Hepatic stellate cell (primary cell): ENCODE results near the gene B3GALT4.
A peak's percentile ranks its signal among the peaks of the same experiment; 100 is the strongest.
"Not testable (repeated sequence)": the region's sequence is repeated elsewhere in the genome, so short reads cannot be mapped to it uniquely, and the experiment has no call there.

ENCODE experiments used
- DNase-seq: peaks from one replicate; pipeline ENCODE4 v3.0.0; 2011; ENCODE audit warnings: low spot score

Gene B3GALT4

GRCh38 chr6:33272275-33273128 is 4.4 kb upstream of the B3GALT4 start:
- no peak for DNase-seq

- DNase-seq, result no peak
Observed at GRCh38 chr6:33273129-33273923, 3.6 kb upstream of the B3GALT4 start.

GRCh38 chr6:33273924-33274902 is 2.7 kb upstream of the B3GALT4 start:
- DNase-seq, result no peak

- not testable (repeated sequence) for DNase-seq
Observed at GRCh38 chr6:33275795-33276580, 935 bp upstream of the B3GALT4 start.

- DNase-seq, result no peak
Observed at GRCh38 chr6:33276581-33276863, 401 bp upstream of the B3GALT4 start.

- DNase-seq, result no peak
Observed at GRCh38 chr6:33277663-33278391, 904 bp downstream of the B3GALT4 start.

- no peak for DNase-seq
Observed at GRCh38 chr6:33278392-33278741, 1.4 kb downstream of the B3GALT4 start.

GRCh38 chr6:33278810-33279209 is 1.9 kb downstream of the B3GALT4 start:
- no peak for DNase-seq

GRCh38 chr6:33279257-33279695 is 2.4 kb downstream of the B3GALT4 start:
- DNase-seq, result no peak

GRCh38 chr6:33279971-33280511 is 3.1 kb downstream of the B3GALT4 start:
- peak; percentile 78 for DNase-seq

GRCh38 chr6:33280539-33280938 is 3.6 kb downstream of the B3GALT4 start:
- DNase-seq, result no peak

GRCh38 chr6:33285214-33285613 is 8.3 kb downstream of the B3GALT4 start:
- DNase-seq, result not testable (repeated sequence)

GRCh38 chr6:33286946-33287914 is 10.3 kb downstream of the B3GALT4 start:
- DNase-seq, result no peak

- no peak for DNase-seq
Observed at GRCh38 chr6:33288141-33288920, 11.4 kb downstream of the B3GALT4 start.

- peak; percentile 98 for DNase-seq
Observed at GRCh38 chr6:33288921-33289783, 12.2 kb downstream of the B3GALT4 start, which contains the start of the genes PFDN6 and WDR46. Gene PFDN6 (plus strand): TSS chr6:33289601. CDS start chr6:33289857, 256 bp downstream. Gene WDR46 (minus strand): TSS chr6:33289239. CDS start chr6:33289170, 69 bp downstream.

- peak; percentile 49 for DNase-seq
Observed at GRCh38 chr6:33289784-33290315, 12.9 kb downstream of the B3GALT4 start.

- no peak for DNase-seq
Observed at GRCh38 chr6:33290459-33290858, 13.5 kb downstream of the B3GALT4 start.
